SK-N-SH treated with all-trans-retinoic acid at 6 μM for 48 hours (cell line): ENCODE results near the gene NRXN3.

Experiments used
- ATAC-seq: fragments of 200-7000 bp; cut with Tn5 transposase; 3 replicates; pipeline ENCODE4 v1.9.1; 2020; ENCODE audit warnings: mild to moderate bottlenecking, moderate library complexity
- ARNTL ChIP-seq: fragments of 450-650 bp; formaldehyde crosslinking; IDR thresholded peaks from 2 replicates; pipeline ENCODE4 v1.5.0; 2020; ENCODE audit warnings: low read depth, mild to moderate bottlenecking, moderate library complexity, borderline replicate concordance
- BACH2 ChIP-seq: fragments of 250-450 bp; sonication (Bioruptor Pico); IDR thresholded peaks from 2 replicates; pipeline ENCODE4 v1.9.0; 2021; ENCODE audit warnings: mild to moderate bottlenecking, borderline replicate concordance
- CREB5 ChIP-seq: fragments of 250-450 bp; sonication (Bioruptor Pico); IDR thresholded peaks from 2 replicates; pipeline ENCODE4 v1.5.1; 2020; ENCODE audit warnings: low read depth, mild to moderate bottlenecking, moderate library complexity
- CSDC2 ChIP-seq: fragments of 250-450 bp; sonication (Bioruptor Pico); IDR thresholded peaks from 2 replicates; pipeline ENCODE4 v1.5.0; 2020; ENCODE audit warnings: mild to moderate bottlenecking, moderate library complexity
- CSRNP3 ChIP-seq: fragments of 250-450 bp; sonication (Bioruptor Pico); IDR thresholded peaks from 2 replicates; pipeline ENCODE4 v1.5.1; 2021; ENCODE audit warnings: mild to moderate bottlenecking, moderate library complexity
- ESRRG ChIP-seq: fragments of 250-450 bp; sonication (Bioruptor Pico); IDR thresholded peaks from 2 replicates; pipeline ENCODE4 v1.6.1; 2021; ENCODE audit warnings: mild to moderate bottlenecking
- GLIS3 ChIP-seq: fragments of 250-450 bp; sonication (Bioruptor Pico); IDR thresholded peaks from 2 replicates; pipeline ENCODE4 v1.5.0; 2020; ENCODE audit warnings: mild to moderate bottlenecking, moderate library complexity
- ISL1 ChIP-seq: fragments of 250-450 bp; sonication (Bioruptor Pico); IDR thresholded peaks from 2 replicates; pipeline ENCODE4 v2.1.2; 2022; ENCODE audit warnings: mild to moderate bottlenecking, moderate library complexity
- OSR1 ChIP-seq: fragments of 250-450 bp; sonication (Bioruptor Pico); IDR thresholded peaks from 2 replicates; pipeline ENCODE4 v1.8.0; 2022; ENCODE audit warnings: moderate library complexity, mild to moderate bottlenecking, inconsistent platforms
- PPARA ChIP-seq: fragments of 250-450 bp; sonication (Bioruptor Pico); IDR thresholded peaks from 2 replicates; pipeline ENCODE4 v1.5.0; 2020; ENCODE audit warnings: mild to moderate bottlenecking, borderline replicate concordance
- RARB ChIP-seq: fragments of 250-450 bp; sonication (Bioruptor Pico); IDR thresholded peaks from 2 replicates; pipeline ENCODE4 v1.8.0; 2021; ENCODE audit warnings: mild to moderate bottlenecking, moderate library complexity
- SNAI2 ChIP-seq: fragments of 250-450 bp; sonication (Bioruptor Pico); IDR thresholded peaks from 2 replicates; pipeline ENCODE4 v1.5.0; 2020; ENCODE audit warnings: mild to moderate bottlenecking, moderate library complexity
- TCF4 ChIP-seq: fragments of 250-450 bp; sonication (Bioruptor Pico); IDR thresholded peaks from 2 replicates; pipeline ENCODE4 v1.8.0; 2021; ENCODE audit warnings: mild to moderate bottlenecking, moderate library complexity, borderline replicate concordance
- TOX ChIP-seq: fragments of 250-450 bp; sonication (Bioruptor Pico); IDR thresholded peaks from 2 replicates; pipeline ENCODE4 v1.8.0; 2021; ENCODE audit warnings: mild to moderate bottlenecking, moderate library complexity, borderline replicate concordance
- TSHZ2 ChIP-seq: fragments of 250-450 bp; sonication (Bioruptor Pico); IDR thresholded peaks from 2 replicates; pipeline ENCODE4 v1.5.0; 2020; ENCODE audit warnings: mild to moderate bottlenecking, moderate library complexity
- ZC3H10 ChIP-seq: fragments of 250-450 bp; sonication (Bioruptor Pico); IDR thresholded peaks from 2 replicates; pipeline ENCODE4 v1.5.1; 2021; ENCODE audit warnings: mild to moderate bottlenecking, moderate library complexity
- ZFP3 ChIP-seq: fragments of 250-450 bp; sonication (Bioruptor Pico); IDR thresholded peaks from 2 replicates; pipeline ENCODE4 v1.5.0; 2020; ENCODE audit warnings: mild to moderate bottlenecking, moderate library complexity
- ZFP30 ChIP-seq: fragments of 450-650 bp; formaldehyde crosslinking; IDR thresholded peaks from 2 replicates; pipeline ENCODE4 v1.5.0; 2022; ENCODE audit warnings: mild to moderate bottlenecking, moderate library complexity
- ZNF565 ChIP-seq: fragments of 450-650 bp; formaldehyde crosslinking; conservative IDR thresholded peaks from 2 replicates; pipeline ENCODE4 v1.5.0; 2020; ENCODE audit warnings: low read depth, mild to moderate bottlenecking, moderate library complexity
- ZNF70 ChIP-seq: fragments of 450-650 bp; formaldehyde crosslinking; IDR thresholded peaks from 2 replicates; pipeline ENCODE4 v1.5.0; 2020; ENCODE audit warnings: mild to moderate bottlenecking, moderate library complexity
- ZNF8 ChIP-seq: fragments of 450-650 bp; formaldehyde crosslinking; IDR thresholded peaks from 2 replicates; pipeline ENCODE4 v1.5.0; 2020; ENCODE audit warnings: mild to moderate bottlenecking, moderate library complexity
- TF ChIP-seq, protein P1 (sequence below): fragments of 250-450 bp; sonication (Bioruptor Pico); IDR thresholded peaks from 2 replicates; pipeline ENCODE4 v1.8.0; 2020; ENCODE audit warnings: mild to moderate bottlenecking, moderate library complexity, borderline replicate concordance
- TF ChIP-seq, protein P2 (sequence below): fragments of 250-450 bp; sonication (Bioruptor Pico); IDR thresholded peaks from 2 replicates; pipeline ENCODE4 v1.8.0; 2021; ENCODE audit warnings: low read depth, mild to moderate bottlenecking, moderate library complexity, borderline replicate concordance

The NRXN3 gene

DNA sequence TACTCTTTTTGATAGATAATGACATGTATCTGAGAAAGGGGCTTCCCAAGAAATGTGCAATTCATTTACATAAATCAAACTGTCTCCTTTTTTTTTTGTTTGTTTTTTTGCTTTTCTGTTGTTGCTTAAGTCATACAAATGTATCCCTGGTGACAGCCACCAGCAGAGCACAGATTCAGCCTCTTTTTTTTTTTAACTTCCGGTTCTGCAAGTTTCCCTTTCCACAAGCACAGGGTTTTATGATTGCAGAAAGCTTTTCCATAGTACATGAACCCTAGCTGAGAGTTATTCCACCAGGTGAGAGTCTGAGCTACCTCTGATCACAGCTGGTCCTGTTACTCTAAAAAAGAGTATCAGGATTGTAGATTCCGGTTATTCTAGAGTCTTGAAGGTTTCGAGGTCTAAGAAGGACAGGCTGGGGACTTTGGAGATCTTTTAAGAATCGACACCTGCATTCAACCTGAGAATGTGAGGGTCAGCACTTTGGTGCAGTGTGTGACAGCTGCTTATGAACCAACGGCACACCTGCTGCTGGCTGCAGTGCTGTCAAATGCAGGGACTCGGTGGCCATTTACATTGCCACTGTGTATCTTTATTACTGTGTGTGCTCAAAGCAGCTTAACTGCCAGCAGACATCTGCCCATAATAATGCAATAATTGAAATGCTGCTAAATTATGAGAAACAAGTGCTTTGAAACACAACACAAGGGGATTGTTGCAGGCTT, 551.7 kb downstream of the NRXN3 start:
- ATAC-seq = no peak
- TF ChIP-seq ZFP3 (CRISPR knock-in tag) = no peak
- no peak for TF ChIP-seq TOX (CRISPR knock-in tag)
- no peak for TF ChIP-seq RARB (CRISPR knock-in tag)
- no peak for TF ChIP-seq ZFP30 (CRISPR knock-in tag)
- TF ChIP-seq ZNF70 (CRISPR knock-in tag) = no peak
- TF ChIP-seq, protein P1, sequence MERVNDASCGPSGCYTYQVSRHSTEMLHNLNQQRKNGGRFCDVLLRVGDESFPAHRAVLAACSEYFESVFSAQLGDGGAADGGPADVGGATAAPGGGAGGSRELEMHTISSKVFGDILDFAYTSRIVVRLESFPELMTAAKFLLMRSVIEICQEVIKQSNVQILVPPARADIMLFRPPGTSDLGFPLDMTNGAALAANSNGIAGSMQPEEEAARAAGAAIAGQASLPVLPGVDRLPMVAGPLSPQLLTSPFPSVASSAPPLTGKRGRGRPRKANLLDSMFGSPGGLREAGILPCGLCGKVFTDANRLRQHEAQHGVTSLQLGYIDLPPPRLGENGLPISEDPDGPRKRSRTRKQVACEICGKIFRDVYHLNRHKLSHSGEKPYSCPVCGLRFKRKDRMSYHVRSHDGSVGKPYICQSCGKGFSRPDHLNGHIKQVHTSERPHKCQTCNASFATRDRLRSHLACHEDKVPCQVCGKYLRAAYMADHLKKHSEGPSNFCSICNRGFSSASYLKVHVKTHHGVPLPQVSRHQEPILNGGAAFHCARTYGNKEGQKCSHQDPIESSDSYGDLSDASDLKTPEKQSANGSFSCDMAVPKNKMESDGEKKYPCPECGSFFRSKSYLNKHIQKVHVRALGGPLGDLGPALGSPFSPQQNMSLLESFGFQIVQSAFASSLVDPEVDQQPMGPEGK = no peak

GRCh38 chr14:78725086-78725485, 554.9 kb downstream of the NRXN3 start:
- ATAC-seq = no peak
- TF ChIP-seq CSRNP3 (CRISPR knock-in tag) (no peak), PPARA (CRISPR knock-in tag) (no peak), TOX (CRISPR knock-in tag) (no peak), GLIS3 (CRISPR knock-in tag) (no peak), ZC3H10 (CRISPR knock-in tag) (no peak), ZNF565 (CRISPR knock-in tag) (no peak), OSR1 (CRISPR knock-in tag) (no peak), ESRRG (no peak), CREB5 (CRISPR knock-in tag) (no peak), CSDC2 (CRISPR knock-in tag) (no peak), TSHZ2 (no peak), ZNF70 (CRISPR knock-in tag) (no peak), BACH2 (no peak), SNAI2 (CRISPR knock-in tag) (no peak), ZFP30 (CRISPR knock-in tag) (no peak), TCF4 (no peak)

DNA sequence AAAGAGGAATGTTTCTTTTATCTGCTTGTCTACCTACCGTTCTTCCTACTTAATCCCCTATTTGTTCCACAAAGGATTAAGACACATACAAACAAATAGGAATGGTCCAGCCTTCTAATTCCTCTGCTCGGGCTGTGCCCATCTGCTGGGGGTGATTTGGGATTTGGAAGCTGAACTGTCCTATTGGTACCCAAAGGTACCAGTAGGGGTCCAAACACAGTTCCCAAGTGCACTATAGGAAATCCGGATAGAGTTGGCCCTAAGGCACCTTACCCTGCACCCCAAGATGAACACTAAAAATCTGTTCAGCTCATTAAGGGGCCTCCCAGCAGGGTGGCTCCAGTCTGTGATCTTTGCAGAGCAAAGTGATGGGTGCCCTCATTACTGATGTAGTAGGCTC, 566.9 kb downstream of the NRXN3 start:
- TF ChIP-seq ESRRG (no peak), CSRNP3 (CRISPR knock-in tag) (no peak), ZFP3 (CRISPR knock-in tag) (no peak), SNAI2 (CRISPR knock-in tag) (no peak), TOX (CRISPR knock-in tag) (no peak), ZNF565 (CRISPR knock-in tag) (no peak), ARNTL (CRISPR knock-in tag) (no peak), GLIS3 (CRISPR knock-in tag) (no peak), ZFP30 (CRISPR knock-in tag) (no peak), TSHZ2 (no peak), TCF4 (no peak), ZNF8 (CRISPR knock-in tag) (no peak), PPARA (CRISPR knock-in tag) (no peak), OSR1 (CRISPR knock-in tag) (no peak), ISL1 (CRISPR knock-in tag) (no peak), BACH2 (no peak)
- TF ChIP-seq, protein P2, sequence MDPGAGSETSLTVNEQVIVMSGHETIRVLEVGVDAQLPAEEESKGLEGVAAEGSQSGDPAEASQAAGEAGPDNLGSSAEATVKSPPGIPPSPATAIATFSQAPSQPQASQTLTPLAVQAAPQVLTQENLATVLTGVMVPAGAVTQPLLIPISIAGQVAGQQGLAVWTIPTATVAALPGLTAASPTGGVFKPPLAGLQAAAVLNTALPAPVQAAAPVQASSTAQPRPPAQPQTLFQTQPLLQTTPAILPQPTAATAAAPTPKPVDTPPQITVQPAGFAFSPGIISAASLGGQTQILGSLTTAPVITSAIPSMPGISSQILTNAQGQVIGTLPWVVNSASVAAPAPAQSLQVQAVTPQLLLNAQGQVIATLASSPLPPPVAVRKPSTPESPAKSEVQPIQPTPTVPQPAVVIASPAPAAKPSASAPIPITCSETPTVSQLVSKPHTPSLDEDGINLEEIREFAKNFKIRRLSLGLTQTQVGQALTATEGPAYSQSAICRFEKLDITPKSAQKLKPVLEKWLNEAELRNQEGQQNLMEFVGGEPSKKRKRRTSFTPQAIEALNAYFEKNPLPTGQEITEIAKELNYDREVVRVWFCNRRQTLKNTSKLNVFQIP (CRISPR knock-in tag) = no peak

More for the DNA sequence above, 566.9 kb downstream of the NRXN3 start:
- no peak for ATAC-seq
